Skeletal muscle tissue (tissue), 4 donors: ENCODE data around the gene ZNF536. TPM values are rescaled to one million over a fixed set of nuclear protein-coding genes. Genes with fewer than 3 reads are reported as not detected.
"Not testable (repeated sequence)": the region's sequence is repeated elsewhere in the genome, so short reads cannot be mapped to it uniquely, and the experiment has no call there.

Experiments used
- H3K27ac ChIP-seq: one replicate; pipeline ENCODE4 v1.7.0; 2013; ENCODE audit warnings: mild to moderate bottlenecking, low read depth, low read length, inconsistent platforms
- H3K27me3 ChIP-seq, 3 donors: one replicate each; pipeline ENCODE4 v1.7.0; 2013; ENCODE audit warnings: low read length in 3 of 3; ENCODE audit not compliant: control insufficient read depth in 3 of 3, insufficient read depth in 3 of 3
- H3K36me3 ChIP-seq, 3 donors: one replicate each; pipeline ENCODE4 v1.7.0; 2013; ENCODE audit warnings: low read length in 3 of 3; ENCODE audit not compliant: control insufficient read depth in 3 of 3, insufficient read depth in 3 of 3
- H3K4me1 ChIP-seq, 3 donors: one replicate each; pipeline ENCODE4 v1.7.0; 2013; ENCODE audit warnings: low read length in 3 of 3, mild to moderate bottlenecking in 3 of 3; ENCODE audit not compliant: control insufficient read depth in 3 of 3, insufficient read depth in 3 of 3
- H3K4me3 ChIP-seq, 3 donors: one replicate each; pipeline ENCODE4 v1.7.0; 2013; ENCODE audit warnings: low read length in 3 of 3
- H3K9ac ChIP-seq, 3 donors: one replicate each; pipeline ENCODE4 v1.7.0; 2013; ENCODE audit warnings: low read length in 3 of 3, mild to moderate bottlenecking in 3 of 3, moderate library complexity in 2 of 3, low read depth in 1 of 3
- H3K9me3 ChIP-seq, 3 donors: one replicate each; pipeline ENCODE4 v1.7.0; 2013; ENCODE audit warnings: low read length in 3 of 3; ENCODE audit not compliant: control insufficient read depth in 3 of 3
- total RNA-seq: library from RNA; depleted of rRNA; stranded (reverse); fragments of >200 nt; gene quantifications from one replicate; pipeline ENCODE4 v1.2.3, GENCODE V29; 2014
- donor health status: Osteomylitis.

Gene ZNF536
- total RNA-seq, 1 donor from 2014 or later, result 3.1 TPM

- H3K4me1 ChIP-seq, result no peaks in the 10 kb centered on the region
These were observed 31.2 kb upstream of the ZNF536 start for GRCh38 chr19:30340771-30341561.

GRCh38 chr19:30341611-30342201 is 30.5 kb upstream of the ZNF536 start:
- Histone ChIP-seq H3K4me3 (no peak overlapping the region), H3K4me1 (no peaks in the 10 kb centered on the region), H3K9me3 (no peaks in the 10 kb centered on the region), H3K27ac (no peak overlapping the region), H3K9ac (no peak overlapping the region), H3K27me3 (peaks cover 0 to 5% (median under 1%) of the 10 kb centered on the region in 3 donors), H3K36me3 (no peaks in the 10 kb centered on the region)

More at GRCh38 chr19:30340771-30341561, 31.2 kb upstream of the ZNF536 start:
- Histone ChIP-seq H3K9me3 (no peaks in the 10 kb centered on the region), H3K4me3 (no peak overlapping the region), H3K9ac (no peak overlapping the region), H3K27me3 (peaks cover 0 to 6% (median 5%) of the 10 kb centered on the region in 3 donors), H3K36me3 (no peaks in the 10 kb centered on the region), H3K27ac (no peak overlapping the region)

- Histone ChIP-seq H3K27me3 (peaks cover 0 to 5% (median 0%) of the 10 kb centered on the region in 3 donors), H3K36me3 (no peaks in the 10 kb centered on the region), H3K9me3 (no peaks in the 10 kb centered on the region), H3K4me1 (no peaks in the 10 kb centered on the region), H3K27ac (no peak overlapping the region), H3K4me3 (no peak overlapping the region), H3K9ac (no peak overlapping the region)
These were observed 29.3 kb upstream of the ZNF536 start for GRCh38 chr19:30342901-30343300.

GRCh38 chr19:30344446-30345425 is 27.4 kb upstream of the ZNF536 start:
- Histone ChIP-seq H3K36me3 (no peaks in the 10 kb centered on the region), H3K4me1 (no peaks in the 10 kb centered on the region), H3K4me3 (no peak overlapping the region), H3K9me3 (no peaks in the 10 kb centered on the region), H3K27ac (no peak overlapping the region), H3K27me3 (peaks cover 0 to 8% (median 0%) of the 10 kb centered on the region in 3 donors), H3K9ac (no peak overlapping the region)

GRCh38 chr19:30345686-30346085 is 26.5 kb upstream of the ZNF536 start:
- no peaks in the 10 kb centered on the region for H3K36me3 ChIP-seq
- H3K27me3 ChIP-seq, result peaks cover 0 to 8% (median 0%) of the 10 kb centered on the region in 3 donors
- H3K27ac ChIP-seq, result no peak overlapping the region
- H3K4me3 ChIP-seq, result no peak overlapping the region
- no peaks in the 10 kb centered on the region for H3K4me1 ChIP-seq
- no peaks in the 10 kb centered on the region for H3K9me3 ChIP-seq
- H3K9ac ChIP-seq, result no peak overlapping the region

- H3K27ac ChIP-seq, H3K36me3 ChIP-seq: not testable (repeated sequence)
These were observed 25.7 kb upstream of the ZNF536 start for GRCh38 chr19:30346468-30346867.

GRCh38 chr19:30349131-30349730 is 23.0 kb upstream of the ZNF536 start:
- no peaks in the 10 kb centered on the region for H3K4me1 ChIP-seq
- H3K36me3 ChIP-seq, result no peaks in the 10 kb centered on the region
- no peak overlapping the region for H3K27ac ChIP-seq
- no peaks in the 10 kb centered on the region for H3K9me3 ChIP-seq
- peaks cover 0 to 11% (median 0%) of the 10 kb centered on the region in 3 donors for H3K27me3 ChIP-seq
- H3K4me3 ChIP-seq, result no peak overlapping the region
- H3K9ac ChIP-seq, result no peak overlapping the region

More at GRCh38 chr19:30346468-30346867, 25.7 kb upstream of the ZNF536 start:
- not testable (repeated sequence) for H3K9ac ChIP-seq, H3K4me1 ChIP-seq, H3K27me3 ChIP-seq, H3K9me3 ChIP-seq, H3K4me3 ChIP-seq

GRCh38 chr19:30350692-30351663 is 21.2 kb upstream of the ZNF536 start:
- H3K4me1 ChIP-seq, result no peaks in the 10 kb centered on the region
- H3K4me3 ChIP-seq, result no peak overlapping the region
- H3K27me3 ChIP-seq, result peaks cover 0 to 11% (median 0%) of the 10 kb centered on the region in 3 donors
- no peaks in the 10 kb centered on the region for H3K9me3 ChIP-seq
- no peaks in the 10 kb centered on the region for H3K36me3 ChIP-seq
- no peak overlapping the region for H3K9ac ChIP-seq
- no peak overlapping the region for H3K27ac ChIP-seq

- Histone ChIP-seq H3K4me3 (no peak overlapping the region), H3K4me1 (no peaks in the 10 kb centered on the region), H3K9ac (no peak overlapping the region), H3K36me3 (no peaks in the 10 kb centered on the region), H3K27ac (no peak overlapping the region), H3K9me3 (no peaks in the 10 kb centered on the region), H3K27me3 (peaks cover 0 to 11% (median 0%) of the 10 kb centered on the region in 3 donors)
These were observed 20.4 kb upstream of the ZNF536 start for GRCh38 chr19:30351774-30352173.
